MM.1S (cell line): ENCODE data around the gene SSBP3.

Experiments used
- DNase-seq: peaks from one replicate; pipeline ENCODE4 v3.0.0-alpha.2; 2015
- H2AFZ ChIP-seq: fragments of 300-600 bp; sonication (generic); 2 replicates; pipeline ENCODE4 v1.6.0; 2016; ENCODE audit warnings: antibody characterized with exemption, low read length
- H3F3A ChIP-seq: fragments of 300-600 bp; sonication (generic); 2 replicates; pipeline ENCODE4 v1.6.1; 2016; ENCODE audit warnings: mild to moderate bottlenecking, antibody characterized with exemption, low read length, moderate library complexity, mixed read lengths; ENCODE audit not compliant: insufficient read depth
- H3K27ac ChIP-seq: fragments of 300-600 bp; sonication (generic); 2 replicates; pipeline ENCODE4 v1.5.1; 2016; ENCODE audit warnings: mild to moderate bottlenecking, low read length
- H3K27me3 ChIP-seq: fragments of 300-600 bp; sonication (generic); replicated peaks from 2 replicates; pipeline ENCODE4 v1.6.0; 2016; ENCODE audit warnings: low read length; ENCODE audit not compliant: insufficient read depth
- H3K36me3 ChIP-seq: fragments of 300-600 bp; sonication (generic); replicated peaks from 2 replicates; pipeline ENCODE4 v1.6.1; 2016; ENCODE audit warnings: mild to moderate bottlenecking, low read length, mixed read lengths; ENCODE audit not compliant: insufficient read depth
- H3K4me1 ChIP-seq: fragments of 300-600 bp; sonication (generic); 2 replicates; pipeline ENCODE4 v1.6.1; 2016; ENCODE audit warnings: low read length, mixed read lengths
- H3K4me2 ChIP-seq: fragments of 300-600 bp; sonication (generic); 2 replicates; pipeline ENCODE4 v1.6.0; 2016; ENCODE audit warnings: low read depth, low read length
- H3K4me3 ChIP-seq: fragments of 300-600 bp; sonication (generic); 2 replicates; pipeline ENCODE4 v1.5.1; 2016; ENCODE audit warnings: low read length, mixed read lengths
- H3K79me2 ChIP-seq: fragments of 300-600 bp; sonication (generic); 2 replicates; pipeline ENCODE4 v1.6.1; 2016; ENCODE audit warnings: mixed run types, low read length, mixed read lengths
- H3K9ac ChIP-seq: fragments of 300-600 bp; sonication (generic); 2 replicates; pipeline ENCODE4 v1.6.1; 2016; ENCODE audit warnings: low read length, mixed read lengths
- H3K9me2 ChIP-seq: fragments of 300-600 bp; sonication (generic); replicated peaks from 2 replicates; pipeline ENCODE4 v1.6.1; 2016; ENCODE audit warnings: mild to moderate bottlenecking, low read length, mixed read lengths; ENCODE audit not compliant: insufficient read depth
- H3K9me3 ChIP-seq: fragments of 300-600 bp; sonication (generic); replicated peaks from 2 replicates; pipeline ENCODE4 v1.6.1; 2016; ENCODE audit warnings: mild to moderate bottlenecking, low read length, mixed read lengths; ENCODE audit not compliant: insufficient read depth
- H4K20me1 ChIP-seq: fragments of 300-600 bp; sonication (generic); 2 replicates; pipeline ENCODE4 v1.6.1; 2016; ENCODE audit warnings: mild to moderate bottlenecking, low read length, moderate library complexity, mixed read lengths; ENCODE audit not compliant: insufficient read depth
- CTCF ChIP-seq: fragments of 300-600 bp; sonication (generic); IDR thresholded peaks from 2 replicates; pipeline ENCODE4 v1.5.1; 2016; ENCODE audit warnings: antibody characterized with exemption, low read length, mixed read lengths
- EZH2 ChIP-seq: fragments of 300-600 bp; sonication (generic); optimal IDR thresholded peaks from 2 replicates; pipeline ENCODE3; 2017; ENCODE audit warnings: low read depth, mild to moderate bottlenecking, antibody characterized with exemption, low read length, mixed read lengths
- EZH2phosphoT487 ChIP-seq: fragments of 300-600 bp; sonication (generic); IDR thresholded peaks from 2 replicates; pipeline ENCODE4 v1.6.1; 2018; ENCODE audit warnings: antibody characterized with exemption, low read length

Gene SSBP3

GRCh38 chr1:54227891-54228310, 178.3 kb downstream of the SSBP3 start:
- Histone ChIP-seq H3K79me2 (no peaks in the 10 kb centered on the region), H3K9ac (no peak overlapping the region), H2AFZ (no peak overlapping the region), H3K4me3 (no peak overlapping the region), H3K4me1 (no peaks in the 10 kb centered on the region), H3K36me3 (no peaks in the 10 kb centered on the region), H3K9me3 (no peaks in the 10 kb centered on the region), H3K27me3 (no peaks in the 10 kb centered on the region), H4K20me1 (no peaks in the 10 kb centered on the region), H3K9me2 (no peaks in the 10 kb centered on the region), H3K27ac (no peak overlapping the region), H3F3A (no peaks in the 10 kb centered on the region), H3K4me2 (no peak overlapping the region)
- DNase-seq, result no peak
- TF ChIP-seq EZH2 (no peak), CTCF (no peak), EZH2phosphoT487 (no peak)

DNA sequence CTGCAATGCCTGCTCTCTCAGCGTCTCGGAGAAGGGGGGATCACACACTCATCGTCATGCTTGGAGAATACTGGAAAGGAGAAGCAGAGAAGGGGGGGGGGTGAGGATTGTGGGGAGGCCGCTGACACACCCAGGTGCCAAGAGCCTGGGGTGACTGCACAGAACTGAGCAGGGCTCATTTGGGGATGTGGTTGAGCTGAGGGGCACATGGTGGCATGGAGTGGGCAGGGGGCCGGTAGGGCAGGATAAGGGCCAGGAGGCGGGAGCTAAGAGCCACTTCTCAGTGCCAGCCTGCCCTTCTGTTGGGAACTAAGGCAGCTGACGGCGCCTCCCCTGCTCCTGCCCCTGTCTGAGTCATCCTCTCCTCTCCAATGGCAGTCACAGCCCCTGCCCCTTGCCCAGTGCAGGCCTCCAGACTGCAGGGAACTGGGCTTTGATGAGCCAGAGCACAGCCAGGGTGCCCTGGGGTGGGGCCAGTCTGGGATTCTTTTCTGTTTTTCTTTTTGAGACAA, 179.0 kb downstream of the SSBP3 start:
- no peaks in the 10 kb centered on the region for H3K4me1 ChIP-seq

DNA sequence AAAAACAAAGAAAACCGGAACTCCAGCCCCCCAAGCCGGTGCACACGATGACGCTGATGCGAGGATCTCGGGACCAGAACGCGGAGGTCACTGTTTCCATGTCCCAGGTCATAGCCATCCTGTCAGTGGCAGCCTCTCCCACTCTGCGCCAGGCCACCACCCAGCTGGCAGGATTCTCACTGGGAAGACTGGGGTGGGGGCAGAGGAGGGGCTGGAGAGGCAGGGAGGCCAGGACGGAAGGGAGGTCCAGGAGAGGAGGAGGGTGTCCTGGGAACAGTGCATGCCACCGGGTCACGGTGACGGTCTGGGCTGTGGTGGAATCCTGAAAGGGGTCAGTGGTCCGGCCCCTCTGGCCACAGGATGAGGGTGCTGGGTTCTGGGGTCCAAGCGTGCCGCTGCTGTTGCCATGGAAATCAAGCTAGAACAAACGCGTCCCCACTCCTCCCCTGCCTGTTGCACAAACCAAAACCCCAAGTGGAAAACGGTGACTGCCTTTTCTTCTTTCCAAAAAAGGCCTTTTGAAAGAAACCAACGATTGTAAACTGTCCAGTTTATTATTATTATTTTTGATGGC, 180.1 kb downstream of the SSBP3 start:
- H3K4me1 ChIP-seq, result no peaks in the 10 kb centered on the region
- H4K20me1 ChIP-seq, result no peaks in the 10 kb centered on the region
- H3K9me2 ChIP-seq, result no peaks in the 10 kb centered on the region
- no peaks in the 10 kb centered on the region for H3K36me3 ChIP-seq
- no peaks in the 10 kb centered on the region for H3K79me2 ChIP-seq
- no peak overlapping the region for H3K27ac ChIP-seq
- no peaks in the 10 kb centered on the region for H3K9me3 ChIP-seq
- H3K4me3 ChIP-seq, result no peak overlapping the region
- H3K27me3 ChIP-seq, result no peaks in the 10 kb centered on the region
- no peak overlapping the region for H3K9ac ChIP-seq
- no peak for TF ChIP-seq EZH2
- TF ChIP-seq EZH2phosphoT487, result no peak
- TF ChIP-seq CTCF, result no peak
- H3F3A ChIP-seq, result no peaks in the 10 kb centered on the region
- DNase-seq, result no peak
- no peak overlapping the region for H3K4me2 ChIP-seq
- no peak overlapping the region for H2AFZ ChIP-seq

More for the DNA sequence above, 179.0 kb downstream of the SSBP3 start:
- TF ChIP-seq CTCF (no peak), EZH2phosphoT487 (no peak), EZH2 (no peak)
- Histone ChIP-seq H3K36me3 (no peaks in the 10 kb centered on the region), H4K20me1 (no peaks in the 10 kb centered on the region), H2AFZ (no peak overlapping the region), H3K79me2 (no peaks in the 10 kb centered on the region), H3K9ac (no peak overlapping the region), H3K4me3 (no peak overlapping the region), H3F3A (no peaks in the 10 kb centered on the region), H3K27me3 (no peaks in the 10 kb centered on the region), H3K9me3 (no peaks in the 10 kb centered on the region), H3K9me2 (no peaks in the 10 kb centered on the region), H3K4me2 (no peak overlapping the region), H3K27ac (no peak overlapping the region)
- DNase-seq, result no peak
